B cell (primary cell): ENCODE results near the gene FOXN1. TPM values are rescaled to one million over a fixed set of nuclear protein-coding genes. Genes with fewer than 3 reads are reported as not detected.

ENCODE experiments used
- ATAC-seq: fragments of 200-7000 bp; cut with Tn5 transposase; one replicate; pipeline ENCODE4 v1.10.0; 2021; ENCODE audit warnings: low read depth, mild to moderate bottlenecking, moderate number of reproducible peaks, moderate library complexity
- CTCF ChIA-PET: fragments of 350-600 bp; sonication (Branson Sonifier 250); formaldehyde crosslinking; loops from one replicate; lab custom pipeline; 2021; ENCODE audit warnings: antibody characterized with exemption, inconsistent platforms; lab: Charles Lee
- POLR2A ChIA-PET: fragments of 350-600 bp; sonication (Branson Sonifier 250); formaldehyde crosslinking; loops from one replicate; lab custom pipeline; 2021; ENCODE audit warnings: antibody characterized with exemption; lab: Charles Lee
- DNase-seq: peaks from one replicate; pipeline ENCODE4 v3.0.0; 2013
- H2AFZ ChIP-seq: 2 replicates; pipeline ENCODE4 v1.6.1; 2012; ENCODE audit warnings: mild to moderate bottlenecking, low read depth, low read length; ENCODE audit not compliant: insufficient read depth, poor library complexity, severe bottlenecking
- H3K27ac ChIP-seq, 2 donors: 1 replicate in 1 of 2; 2 replicates in 1 of 2; pipeline ENCODE4 v1.5.1; 2012 to 2013; ENCODE audit warnings: low read length in 2 of 2, mild to moderate bottlenecking in 2 of 2, moderate library complexity in 1 of 2
- H3K27me3 ChIP-seq, 4 experiments: fragments of 200-600 bp in 1 of 4; sonication (generic) in 1 of 4; replicated peaks in 1 of 4; 1 replicate in 2 of 4; 2 replicates in 2 of 4; pipeline versions ENCODE4 v1.6.1 to v1.7.0; 2013 to 2016; ENCODE audit warnings: low read length in 3 of 4, mild to moderate bottlenecking in 2 of 4, mixed read lengths in 1 of 4, moderate library complexity in 1 of 4; ENCODE audit not compliant: insufficient read depth in 4 of 4, control insufficient read depth in 3 of 4; ENCODE audit errors: control extremely low read depth in 1 of 4
- H3K36me3 ChIP-seq, 2 experiments: replicated peaks in 1 of 2; 1 replicate in 1 of 2; 2 replicates in 1 of 2; pipeline versions ENCODE4 v1.6.1 to v1.7.1; 2013; ENCODE audit warnings: low read length in 1 of 2; ENCODE audit not compliant: insufficient read depth in 2 of 2, control insufficient read depth in 1 of 2; ENCODE audit errors: control extremely low read depth in 1 of 2, extremely low read depth in 1 of 2
- H3K4me1 ChIP-seq, 2 donors: fragments of 200-600 bp in 1 of 2; sonication (generic) in 1 of 2; 1 replicate in 1 of 2; 2 replicates in 1 of 2; pipeline versions ENCODE4 v1.5.1 to v1.6.1; 2013 to 2017; ENCODE audit warnings: low read length in 2 of 2; ENCODE audit not compliant: control insufficient read depth in 2 of 2, insufficient read depth in 2 of 2
- H3K4me2 ChIP-seq: replicated peaks from 2 replicates; pipeline ENCODE3; 2012; ENCODE audit warnings: mild to moderate bottlenecking, low read depth, low read length; ENCODE audit not compliant: poor library complexity, severe bottlenecking
- H3K4me3 ChIP-seq, 5 experiments: fragments of 200-600 bp in 1 of 5; sonication (generic) in 1 of 5; 1 replicate in 3 of 5; 2 replicates in 2 of 5; pipeline versions ENCODE4 v1.5.1 to v1.7.0; 2011 to 2016; ENCODE audit warnings: low read length in 4 of 5, mild to moderate bottlenecking in 4 of 5, low read depth in 2 of 5, control low read depth in 1 of 5, moderate library complexity in 1 of 5; ENCODE audit not compliant: insufficient read depth in 1 of 5; ENCODE audit errors: control extremely low read depth in 1 of 5, extremely low read depth in 1 of 5
- H3K79me2 ChIP-seq: fragments of 200-600 bp; sonication (generic); one replicate; pipeline ENCODE4 v1.6.0; 2016; ENCODE audit warnings: low read length; ENCODE audit not compliant: control insufficient read depth, insufficient read depth
- H3K9ac ChIP-seq: fragments of 200-600 bp; sonication (generic); 2 replicates; pipeline ENCODE4 v1.6.1; 2017; ENCODE audit warnings: mild to moderate bottlenecking, low read length, moderate library complexity
- H3K9me3 ChIP-seq, 3 donors: one replicate each; pipeline versions ENCODE4 v1.6.1 to v1.7.1; 2013; ENCODE audit warnings: low read length in 2 of 3; ENCODE audit not compliant: control insufficient read depth in 2 of 3, insufficient read depth in 1 of 3; ENCODE audit errors: control extremely low read depth in 1 of 3
- H4K20me1 ChIP-seq: 2 replicates; pipeline ENCODE4 v1.6.0; 2012; ENCODE audit warnings: mild to moderate bottlenecking, low read length; ENCODE audit not compliant: insufficient read depth, control insufficient read depth, poor library complexity, severe bottlenecking
- H3K27ac Mint-ChIP-seq: one replicate; pipeline ENCODE4 v1.8.0; 2021; ENCODE audit warnings: mixed read lengths
- H3K27me3 Mint-ChIP-seq: one replicate; pipeline ENCODE4 v1.8.0; 2021; ENCODE audit warnings: mixed read lengths
- H3K4me1 Mint-ChIP-seq: one replicate; pipeline ENCODE4 v1.8.0; 2021; ENCODE audit warnings: mixed read lengths
- H3K4me3 Mint-ChIP-seq: one replicate; pipeline ENCODE4 v1.8.0; 2021; ENCODE audit warnings: mixed read lengths
- H3K9me3 Mint-ChIP-seq: one replicate; pipeline ENCODE4 v1.8.0; 2022; ENCODE audit warnings: mixed read lengths; ENCODE audit not compliant: insufficient read depth
- CTCF ChIP-seq: fragments of 200-600 bp; IDR thresholded peaks from one replicate; pipeline ENCODE4 v1.8.0; 2022; ENCODE audit warnings: antibody characterized with exemption, mild to moderate bottlenecking
- EZH2 ChIP-seq: IDR thresholded peaks from 2 replicates; pipeline ENCODE4 v1.6.1; 2012; ENCODE audit warnings: borderline replicate concordance, low read depth, mild to moderate bottlenecking, moderate library complexity, low read length; ENCODE audit not compliant: insufficient read depth, poor library complexity, severe bottlenecking
- WGBS: methylation state at CpG from one replicate; pipeline ENCODE4 v1.1.5; 2013; ENCODE audit warnings: missing lambda C conversion rate; ENCODE audit not compliant: insufficient coverage; 5-methylcytosine and 5-hydroxymethylcytosine counted together
- intact Hi-C: fragments of 100-400 bp; cut with micrococcal nuclease; formaldehyde crosslinking; loops from one replicate; pipeline ENCODE4 v1.10.0; 2022
- polyA plus RNA-seq: library from polyadenylated mRNA; depleted of rRNA; stranded (reverse); fragments of >200 nt; gene quantifications from 2 replicates; pipeline ENCODE4 v1.2.3, GENCODE V29; 2012
- total RNA-seq, 2 donors: library from RNA; stranded (reverse); fragments of 120-200 nt in 1 of 2; gene quantifications; 1 replicate in 1 of 2; 2 replicates in 1 of 2; pipeline versions ENCODE4 v1.2.3 to v1.2.4, GENCODE V29; 2013 to 2022

FOXN1 gene
- total and polyA plus RNA-seq, 2 donors (not counting 1 experiment from before 2014, with no cell fraction given), result not detected

GRCh38 chr17:28514561-28515002 is 8.4 kb downstream of the FOXN1 start:
- ATAC-seq (no peak), DNase-seq (no peak)
- POLR2A ChIA-PET, result no interaction called here
- no peak for TF ChIP-seq CTCF
- no peak for TF ChIP-seq EZH2
- intact Hi-C loops, result no loop called here
- Histone ChIP-seq H4K20me1 (no peaks in the 10 kb centered on the region), H3K9ac (no peak overlapping the region), H3K36me3 (no peaks in the 10 kb centered on the region), H3K27me3 (peaks cover 0 to 16% (median 1%) of the 10 kb centered on the region in 4 experiments), H3K4me3 (no peak overlapping the region), H3K79me2 (no peaks in the 10 kb centered on the region), H3K4me2 (no peak overlapping the region), H2AFZ (no peak overlapping the region), H3K9me3 (no peaks in the 10 kb centered on the region), H3K27ac (no peak overlapping the region), H3K4me1 (peaks cover 0 to 9% of the 10 kb centered on the region in 2 donors)
- H3K9me3 Mint-ChIP-seq, result no peaks in the 10 kb centered on the region
- no peak overlapping the region for H3K27ac Mint-ChIP-seq
- CTCF ChIA-PET, result no interaction called here
- H3K4me3 Mint-ChIP-seq, result no peak overlapping the region
- WGBS, result 82% methylated on average over 12 of the region's 16 CpGs
- H3K27me3 Mint-ChIP-seq, result peaks cover 20% of the 10 kb centered on the region
- H3K4me1 Mint-ChIP-seq, result peaks cover 6% of the 10 kb centered on the region

DNA sequence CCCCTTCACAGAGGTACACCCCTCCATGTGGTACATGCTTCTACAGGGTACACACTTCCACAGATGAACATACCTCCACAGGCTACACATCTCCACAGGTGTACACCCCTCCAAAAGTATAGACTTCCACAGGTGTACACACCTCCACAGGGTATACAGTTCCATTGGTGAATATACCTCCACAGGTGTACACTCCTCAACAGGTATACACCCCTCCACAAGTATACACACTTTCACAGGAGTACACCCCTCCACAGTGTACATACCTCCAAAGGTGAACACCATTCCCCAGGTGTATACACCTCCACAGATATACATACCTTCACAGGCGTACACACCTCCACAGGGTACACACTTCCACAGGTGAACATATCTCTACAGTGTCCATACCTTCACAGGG is 9.4 kb downstream of the FOXN1 start:
- WGBS, result 94% methylated on average over 1 of the region's 1 CpG
- POLR2A ChIA-PET, result no interaction called here
- H3K4me2 ChIP-seq, result no peak overlapping the region
- ATAC-seq (no peak), DNase-seq (no peak)
- H3K4me1 ChIP-seq, result peaks cover 0 to 9% of the 10 kb centered on the region in 2 donors
- no peak overlapping the region for H3K9ac ChIP-seq
- H3K9me3 ChIP-seq, result no peaks in the 10 kb centered on the region
- H4K20me1 ChIP-seq, result no peaks in the 10 kb centered on the region
- Mint-ChIP-seq H3K9me3 (no peaks in the 10 kb centered on the region), H3K4me3 (no peak overlapping the region), H3K27ac (no peak overlapping the region), H3K4me1 (peaks cover 6% of the 10 kb centered on the region), H3K27me3 (peaks cover 11% of the 10 kb centered on the region)
- CTCF ChIA-PET, result no interaction called here
- TF ChIP-seq CTCF, result no peak
- TF ChIP-seq EZH2, result no peak
- no peaks in the 10 kb centered on the region for H3K79me2 ChIP-seq
- H3K36me3 ChIP-seq, result no peaks in the 10 kb centered on the region
- H3K4me3 ChIP-seq, result no peak overlapping the region
- peaks cover 0 to 12% (median 0%) of the 10 kb centered on the region in 4 experiments for H3K27me3 ChIP-seq
- intact Hi-C loops, result no loop called here
- no peak overlapping the region for H2AFZ ChIP-seq
- no peak overlapping the region for H3K27ac ChIP-seq
